ENCODE results near the gene PTP4A2. TPM values are rescaled to one million over a fixed set of nuclear protein-coding genes. Genes with fewer than 3 reads are reported as not detected.
"Not testable (repeated sequence)": the region's sequence is repeated elsewhere in the genome, so short reads cannot be mapped to it uniquely, and the experiment has no call there.

The PTP4A2 gene
- total RNA-seq, 1 experiment from 2014 or later: 366 TPM

DNA sequence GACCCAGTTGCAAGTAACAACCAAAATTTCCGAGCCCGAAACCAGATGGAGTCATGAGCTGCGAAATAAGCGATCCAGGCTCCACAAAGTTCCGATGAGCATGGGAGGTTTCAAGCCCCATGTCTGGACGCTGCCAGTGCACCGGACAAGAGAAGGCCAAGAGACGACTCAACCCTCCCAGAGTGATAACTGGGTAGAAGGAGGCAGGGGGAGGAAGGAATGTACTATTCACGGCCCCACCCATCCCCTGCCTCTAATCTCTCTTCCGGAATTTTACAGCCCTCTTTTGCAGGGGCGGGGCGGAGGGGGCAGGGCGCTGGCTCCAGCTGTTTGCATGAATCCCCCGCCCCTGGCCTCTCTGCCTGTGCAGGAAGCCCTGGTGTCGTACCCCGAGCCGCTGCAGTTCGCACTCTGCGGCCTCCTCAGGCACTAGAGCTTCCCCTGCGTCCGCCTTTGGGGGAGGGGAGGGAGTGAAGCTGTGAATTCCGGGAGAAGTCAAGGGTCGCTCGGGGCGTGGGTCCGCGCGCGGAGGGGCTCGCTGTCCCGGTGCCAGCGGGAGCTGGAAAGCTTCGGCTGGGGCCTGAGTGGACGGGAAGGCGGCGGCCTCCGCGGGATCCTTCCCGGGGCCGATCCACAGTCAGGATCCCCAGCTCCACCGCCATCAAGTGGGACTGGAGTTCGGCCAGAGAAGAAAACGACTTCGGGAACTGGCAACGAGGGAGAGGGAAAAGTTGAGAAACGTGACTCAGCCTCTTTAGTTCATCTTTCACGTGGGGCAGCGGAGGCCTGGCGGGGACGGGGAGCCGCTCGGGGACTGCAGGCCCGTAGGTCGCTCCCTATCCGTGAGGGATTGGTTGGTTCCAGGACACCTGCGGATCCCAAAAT lies 6.3 kb upstream of the PTP4A2 start:
- Mint-ChIP-seq H3K27me3 (ENCODE audit: unreplicated experiment) (no peaks in the 10 kb centered on the region), H3K4me1 (ENCODE audit: low read depth, unreplicated experiment) (peaks cover 28% of the 10 kb centered on the region), H3K9me3 (ENCODE audit: low read depth, unreplicated experiment) (no peaks in the 10 kb centered on the region), H3K36me3 (ENCODE audit: insufficient read depth, unreplicated experiment) (peaks cover 17% of the 10 kb centered on the region), H3K27ac (ENCODE audit: unreplicated experiment) (peak overlapping the region; percentile 88), H3K4me3 (ENCODE audit: low read depth, unreplicated experiment) (peak overlapping the region; percentile 72)
- intact Hi-C loops (cut with micrococcal nuclease; ENCODE audit: unreplicated experiment): no loop called here
- peak; percentile 89 for DNase-seq
- CTCF ChIA-PET: interaction anchor here (0.5 to 3.7 kb wide), 6 partner anchors 9 to 155 kb away, joined by 3 to 18 read pairs (median 6); no protein-coding TSS in a partner anchor
- no peak for TF ChIP-seq CTCF (IDR thresholded peaks at IDR 0.05; ENCODE audit: unreplicated experiment)
- BruUV-seq (replicated peaks): no TSS peak

DNA sequence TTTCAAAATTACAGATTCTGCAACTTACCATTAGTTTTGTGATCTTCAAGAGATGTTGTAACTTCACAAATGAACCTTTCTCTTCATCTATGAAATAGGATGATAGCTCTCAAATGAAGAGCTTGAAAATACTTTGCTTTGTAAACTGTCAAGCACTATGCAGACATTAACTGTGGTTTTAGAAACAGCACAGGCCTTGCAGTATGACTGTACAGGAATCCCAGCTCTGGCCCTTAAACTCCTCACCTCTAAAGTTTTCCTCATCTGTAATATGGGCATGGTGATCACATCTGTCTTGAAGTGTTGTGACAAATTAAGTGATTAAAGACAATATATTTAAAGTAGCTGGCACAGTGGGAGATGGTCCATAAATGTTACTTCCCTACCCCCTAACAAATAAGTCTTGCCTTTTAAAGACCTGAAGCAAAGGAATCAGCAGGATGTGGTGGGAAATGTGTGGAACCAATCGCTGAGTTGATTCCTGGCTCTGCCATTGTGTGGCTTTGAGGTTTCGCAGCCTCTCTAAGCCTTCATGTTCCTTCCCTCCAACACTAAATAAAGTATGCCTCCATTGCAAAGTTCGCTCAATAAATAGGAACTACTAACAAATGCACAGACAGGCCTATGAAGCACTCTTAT lies 5.5 kb upstream of the PTP4A2 start:
- Mint-ChIP-seq H3K27me3 (ENCODE audit: unreplicated experiment) (no peaks in the 10 kb centered on the region), H3K4me1 (ENCODE audit: low read depth, unreplicated experiment) (peaks cover 35% of the 10 kb centered on the region), H3K27ac (ENCODE audit: unreplicated experiment) (peak overlapping the region; percentile 88), H3K4me3 (ENCODE audit: low read depth, unreplicated experiment) (peak overlapping the region; percentile 72), H3K9me3 (ENCODE audit: low read depth, unreplicated experiment) (no peaks in the 10 kb centered on the region), H3K36me3 (ENCODE audit: insufficient read depth, unreplicated experiment) (peaks cover 25% of the 10 kb centered on the region)
- TF ChIP-seq CTCF (IDR thresholded peaks at IDR 0.05; ENCODE audit: unreplicated experiment): no peak
- CTCF ChIA-PET: interaction anchor here (0.5 to 3.7 kb wide), 7 partner anchors 9 to 154 kb away, joined by 3 to 18 read pairs (median 6); no protein-coding TSS in a partner anchor
- intact Hi-C loops (cut with micrococcal nuclease; ENCODE audit: unreplicated experiment): no loop called here
- no peak for DNase-seq
- TSS peak; percentile 85 for BruUV-seq (replicated peaks)

DNA sequence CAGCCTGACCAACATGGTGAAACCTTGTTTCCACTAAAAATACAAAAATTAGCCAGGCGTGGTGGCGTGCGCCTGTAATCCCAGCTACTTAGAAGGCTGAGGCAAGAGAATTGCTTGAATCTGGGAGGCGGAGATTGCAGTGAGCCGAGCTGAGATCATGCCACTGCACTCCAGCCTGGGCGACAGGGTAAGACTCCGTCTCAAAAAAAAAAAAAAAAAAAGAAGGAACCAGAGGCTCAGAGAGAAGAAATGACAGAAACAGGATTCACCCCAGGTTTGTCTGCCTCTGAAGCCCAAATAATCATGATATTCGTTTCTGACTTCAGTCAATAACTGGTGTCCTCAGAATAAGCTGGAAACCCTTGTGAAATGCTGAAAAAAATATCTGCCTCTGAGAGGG lies 3.9 kb upstream of the PTP4A2 start:
- H3K27ac Mint-ChIP-seq (ENCODE audit: unreplicated experiment): peak overlapping the region; percentile 54
- H3K4me3 Mint-ChIP-seq (ENCODE audit: low read depth, unreplicated experiment); intact Hi-C loops (cut with micrococcal nuclease; ENCODE audit: unreplicated experiment); H3K27me3 Mint-ChIP-seq (ENCODE audit: unreplicated experiment); H3K9me3 Mint-ChIP-seq (ENCODE audit: low read depth, unreplicated experiment); BruUV-seq (replicated peaks); DNase-seq: not testable (repeated sequence)
- peaks cover 37% of the 10 kb centered on the region for H3K4me1 Mint-ChIP-seq (ENCODE audit: low read depth, unreplicated experiment)
- CTCF ChIA-PET: interaction anchor here (0.7 to 1.0 kb wide), 2 partner anchors 22 to 230 kb away, joined by 3 read pairs; no protein-coding TSS in a partner anchor
- peaks cover 39% of the 10 kb centered on the region for H3K36me3 Mint-ChIP-seq (ENCODE audit: insufficient read depth, unreplicated experiment)

- Mint-ChIP-seq H3K27me3 (ENCODE audit: unreplicated experiment) (no peaks in the 10 kb centered on the region), H3K36me3 (ENCODE audit: insufficient read depth, unreplicated experiment) (peaks cover 59% of the 10 kb centered on the region), H3K27ac (ENCODE audit: unreplicated experiment) (peak overlapping the region; percentile 99), H3K9me3 (ENCODE audit: low read depth, unreplicated experiment) (no peaks in the 10 kb centered on the region), H3K4me1 (ENCODE audit: low read depth, unreplicated experiment) (peaks cover 43% of the 10 kb centered on the region), H3K4me3 (ENCODE audit: low read depth, unreplicated experiment) (peak overlapping the region; percentile 96)
- DNase-seq: peak; percentile 90
- peak; percentile 72 for TF ChIP-seq CTCF (IDR thresholded peaks at IDR 0.05; ENCODE audit: unreplicated experiment)
- intact Hi-C loops (cut with micrococcal nuclease; ENCODE audit: unreplicated experiment): loop anchor here (1.0 to 10.0 kb wide), 3 partner anchors 15 to 365 kb away; partner anchors contain the start of gene TINAGL1
- BruUV-seq (replicated peaks): no TSS peak
- CTCF ChIA-PET: interaction anchor here (0.6 to 3.2 kb wide), 8 partner anchors 8 to 151 kb away, joined by 3 to 50 read pairs (median 4); no protein-coding TSS in a partner anchor
Measured at GRCh38 chr1:31939484-31940329, 1.5 kb upstream of the PTP4A2 start.

All from Calu3 (cell line).